ENCODE results near the gene STK10. TPM values are rescaled to one million over a fixed set of nuclear protein-coding genes. Genes with fewer than 3 reads are reported as not detected.

The STK10 gene
- total RNA-seq, 1 experiment from 2014 or later, result 14.5 TPM

DNA sequence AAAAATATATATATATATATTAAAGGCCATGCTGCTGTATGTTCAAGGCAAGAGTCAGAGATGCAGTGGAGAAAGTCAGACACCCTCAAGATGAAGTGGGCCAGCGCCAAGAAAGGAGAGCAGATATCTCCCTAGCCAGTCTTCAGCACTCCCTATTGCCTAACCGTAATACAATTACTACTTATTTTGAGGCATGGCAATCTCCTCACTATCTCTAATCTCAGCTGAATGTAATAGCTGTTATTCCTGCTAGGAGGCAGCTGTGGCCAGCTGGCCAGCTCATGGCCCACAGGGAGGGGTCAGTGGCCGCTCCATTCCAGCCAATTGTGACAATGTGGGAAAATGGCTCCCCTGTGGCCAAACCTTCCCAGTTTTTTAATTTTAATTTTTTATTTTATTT lies 94.1 kb downstream of the STK10 start:
- no peaks in the 10 kb centered on the region for H3K27me3 ChIP-seq
- no peaks in the 10 kb centered on the region for H3K4me1 ChIP-seq
- DNase-seq, result no peak

DNA sequence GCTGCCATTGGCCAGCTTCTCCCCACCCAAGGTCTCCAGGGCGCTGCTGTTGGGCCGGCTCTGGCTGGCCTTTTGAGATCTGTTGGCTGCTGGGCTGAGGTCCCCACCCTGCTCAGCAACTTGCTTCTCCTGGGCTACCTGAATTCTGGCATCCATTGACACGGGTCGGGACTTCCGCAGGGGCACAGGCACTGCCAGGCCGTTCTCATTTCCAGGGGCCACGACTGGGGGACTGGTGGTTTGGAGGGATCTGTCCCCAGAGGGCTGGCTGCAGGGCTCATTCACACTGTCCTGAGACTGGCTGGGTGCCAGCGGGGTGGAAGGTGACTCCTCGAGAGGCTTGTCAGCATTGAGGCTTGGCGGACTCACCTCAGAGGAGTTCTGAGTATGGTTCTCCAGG lies 94.5 kb downstream of the STK10 start:
- no peak for DNase-seq
- Histone ChIP-seq H3K4me1 (no peaks in the 10 kb centered on the region), H3K9me3 (replicated peaks) (no peaks in the 10 kb centered on the region), H3K27me3 (no peaks in the 10 kb centered on the region), H3K27ac (no peak overlapping the region), H3K4me3 (no peak overlapping the region), H3K36me3 (no peaks in the 10 kb centered on the region)

More for the DNA sequence above, 94.1 kb downstream of the STK10 start:
- no peak overlapping the region for H3K27ac ChIP-seq
- H3K36me3 ChIP-seq, result no peaks in the 10 kb centered on the region
- H3K4me3 ChIP-seq, result no peak overlapping the region
- no peaks in the 10 kb centered on the region for H3K9me3 ChIP-seq (replicated peaks)

DNA sequence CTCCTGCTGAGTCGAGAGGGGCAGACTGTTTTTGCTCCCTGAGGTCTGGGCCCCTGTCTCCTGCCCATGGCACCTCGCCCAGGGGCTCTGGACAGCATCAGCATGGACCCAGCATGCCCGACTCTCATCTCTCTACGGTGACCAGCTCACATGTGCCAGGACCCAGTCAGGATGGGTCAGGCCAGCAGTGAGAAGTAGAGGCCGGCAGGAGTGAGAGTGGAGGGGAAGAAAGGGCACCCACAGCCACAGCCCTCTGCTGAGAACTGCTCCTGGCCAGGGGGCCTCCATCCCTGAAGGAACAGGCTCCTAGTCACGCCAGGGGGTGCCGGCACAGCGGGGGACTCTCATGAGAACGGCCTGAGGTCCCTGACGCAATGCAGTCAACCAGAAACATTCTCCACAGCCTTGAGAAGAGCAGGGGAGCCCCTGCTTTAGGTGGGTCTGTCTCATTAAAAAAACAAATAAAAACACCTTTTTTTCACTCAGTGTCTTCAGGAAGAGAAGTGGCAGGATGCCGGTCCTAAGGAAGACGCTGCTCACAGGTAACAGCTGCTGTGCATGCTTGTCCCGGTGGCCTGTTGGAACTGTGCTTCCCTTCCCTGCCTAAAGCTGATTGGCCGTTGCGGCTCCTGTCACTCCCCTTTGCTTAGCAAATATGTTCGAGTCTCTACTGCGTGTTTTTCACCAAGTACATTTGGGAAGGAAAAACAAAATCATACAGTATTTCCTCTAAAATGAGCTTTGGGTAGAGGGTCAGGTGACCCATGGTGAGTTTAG lies 95.9 kb downstream of the STK10 start:
- Histone ChIP-seq H3K4me3 (no peak overlapping the region), H3K27ac (no peak overlapping the region), H3K27me3 (no peaks in the 10 kb centered on the region), H3K9me3 (replicated peaks) (no peaks in the 10 kb centered on the region), H3K4me1 (no peaks in the 10 kb centered on the region; the same call in 1 of the 2 replicates), H3K36me3 (no peaks in the 10 kb centered on the region)
- no peak for DNase-seq

DNA sequence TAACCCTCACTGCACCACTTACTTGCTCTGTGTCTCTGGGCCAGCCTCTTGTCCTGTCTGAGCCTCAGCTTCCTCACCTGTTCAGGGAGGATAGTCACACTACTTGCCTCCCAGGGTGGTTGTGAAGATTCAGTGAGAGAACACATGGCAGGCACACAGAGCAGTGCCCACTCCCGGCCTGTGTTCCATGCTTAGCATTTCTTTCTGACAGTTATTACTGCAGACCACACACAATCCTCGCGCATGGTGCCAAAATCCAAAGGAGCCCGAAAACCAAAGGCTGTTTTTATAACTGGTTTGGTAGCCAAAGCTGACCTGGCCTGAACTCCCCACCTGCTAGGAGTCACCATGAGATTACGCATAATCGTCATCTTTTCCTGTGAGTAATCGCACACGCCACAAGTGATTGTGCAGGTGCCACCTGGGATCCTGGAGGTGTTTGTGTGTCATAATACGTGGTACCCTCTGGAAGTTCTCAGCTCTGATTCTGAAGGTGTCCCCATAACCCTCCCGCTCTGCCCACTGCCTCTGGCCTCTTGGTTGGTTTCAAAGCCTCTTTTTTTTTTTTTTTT lies 97.0 kb downstream of the STK10 start:
- Histone ChIP-seq H3K27ac (no peak overlapping the region), H3K4me3 (no peak overlapping the region), H3K36me3 (no peaks in the 10 kb centered on the region), H3K4me1 (peaks cover 6% of the 10 kb centered on the region), H3K27me3 (no peaks in the 10 kb centered on the region), H3K9me3 (replicated peaks) (no peaks in the 10 kb centered on the region)
- DNase-seq, result no peak

DNA sequence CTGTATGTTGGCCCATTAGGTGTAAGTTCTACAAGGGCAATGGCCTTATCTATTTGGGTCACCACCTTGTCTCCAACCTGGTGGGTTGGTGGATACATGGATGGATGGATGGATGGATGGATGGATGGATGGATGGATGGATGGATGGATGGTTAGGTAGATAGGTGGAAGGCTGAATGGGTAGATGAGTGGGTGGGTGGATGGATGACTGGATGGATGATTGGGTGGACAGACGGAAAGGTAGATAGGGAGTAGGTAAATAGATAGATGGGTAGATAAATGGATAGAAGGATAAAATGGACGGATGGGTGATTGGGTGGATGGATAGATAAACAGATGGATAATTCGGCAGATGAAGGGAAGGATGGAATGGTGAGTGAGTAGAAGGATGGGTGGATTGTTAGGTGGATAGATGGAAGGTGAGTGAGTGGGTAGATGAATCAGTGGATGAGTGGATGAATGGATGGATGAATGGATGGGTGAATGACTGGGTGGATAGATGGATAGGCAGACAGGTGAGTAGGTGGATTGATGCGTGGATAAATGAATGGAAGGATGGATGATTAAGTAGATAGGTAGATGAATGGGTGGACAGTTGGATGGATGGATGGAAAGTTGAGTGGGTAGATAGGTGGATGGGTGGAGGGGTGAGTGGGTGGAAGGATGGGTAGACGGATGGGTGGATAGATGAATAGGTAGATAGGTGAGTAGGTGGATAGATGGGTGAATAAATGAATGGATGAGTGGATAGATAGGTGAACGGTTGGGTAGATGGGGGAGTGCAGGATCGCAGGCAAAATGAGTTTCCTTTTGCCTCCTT lies 98.5 kb downstream of the STK10 start:
- DNase-seq, result no peak
- H3K27ac ChIP-seq, result no peak overlapping the region
- H3K27me3 ChIP-seq, result no peaks in the 10 kb centered on the region
- no peaks in the 10 kb centered on the region for H3K9me3 ChIP-seq (replicated peaks)
- no peaks in the 10 kb centered on the region for H3K36me3 ChIP-seq
- H3K4me3 ChIP-seq, result no peak overlapping the region
- H3K4me1 ChIP-seq, result peaks cover 6% of the 10 kb centered on the region

DNA sequence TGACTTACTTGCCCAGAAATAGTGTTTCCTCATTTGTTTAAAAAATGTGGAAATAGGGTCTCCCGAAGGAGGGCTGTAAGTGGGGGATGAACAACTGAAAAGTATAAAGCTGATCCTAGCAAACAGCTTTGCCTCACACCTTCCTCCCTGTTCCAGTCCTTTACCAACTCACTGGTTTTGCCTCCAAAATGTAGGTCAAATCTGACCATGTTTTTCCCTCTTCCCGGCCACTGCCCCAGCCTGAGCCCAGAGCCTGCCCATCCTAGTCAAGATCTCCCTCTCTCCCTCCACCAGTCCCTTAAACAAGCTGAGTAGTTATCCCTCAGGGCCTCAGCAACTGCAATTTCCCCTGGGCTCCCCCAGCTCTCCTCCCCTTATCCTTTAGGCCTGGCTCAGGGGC lies 99.2 kb downstream of the STK10 start:
- Histone ChIP-seq H3K4me3 (no peak overlapping the region), H3K27ac (no peak overlapping the region), H3K4me1 (peaks cover 6% of the 10 kb centered on the region), H3K9me3 (replicated peaks) (no peaks in the 10 kb centered on the region), H3K27me3 (no peaks in the 10 kb centered on the region), H3K36me3 (no peaks in the 10 kb centered on the region)
- no peak for DNase-seq

DNA sequence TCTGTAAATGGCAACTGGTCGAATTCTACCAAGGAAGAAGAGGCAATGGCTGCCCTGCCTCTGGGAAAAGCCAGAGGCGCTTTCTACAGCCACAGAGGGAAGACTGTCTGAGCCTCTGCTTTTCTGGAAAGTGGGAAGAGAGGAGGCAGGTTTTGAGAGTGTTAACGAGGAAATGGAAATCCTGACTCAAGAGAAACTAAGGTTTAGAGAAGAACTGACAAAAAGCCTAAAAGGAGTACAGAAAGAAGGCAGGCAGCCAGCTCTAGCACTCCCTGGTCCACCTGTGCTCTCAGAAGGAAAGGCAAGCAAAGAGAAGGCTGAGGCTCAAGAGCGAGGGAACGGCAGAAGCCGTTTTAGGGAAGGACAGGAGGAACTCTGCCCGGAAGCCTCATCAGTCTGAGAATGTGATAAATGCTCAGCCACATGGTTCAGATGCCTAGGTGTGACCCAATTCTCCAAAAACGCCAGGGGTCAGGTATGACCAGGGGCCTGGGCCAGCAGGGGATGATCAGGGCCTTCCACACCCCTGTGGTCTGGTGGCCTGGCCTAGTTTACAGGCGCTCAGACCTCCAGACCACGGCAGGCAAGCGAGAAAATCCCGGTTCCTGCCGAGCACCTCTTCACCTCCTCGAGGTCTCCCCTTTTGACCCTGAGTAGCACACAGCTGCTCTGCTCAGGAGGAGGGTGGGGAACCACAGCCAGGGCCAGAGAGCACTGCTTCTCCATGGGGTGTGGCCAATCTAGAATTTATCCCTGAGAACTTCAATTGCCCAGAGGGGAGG lies 101.6 kb downstream of the STK10 start:
- peak in 1 of 2 experiments; percentile 41 for DNase-seq
- H3K36me3 ChIP-seq, result no peaks in the 10 kb centered on the region
- H3K9me3 ChIP-seq (replicated peaks), result no peaks in the 10 kb centered on the region
- H3K27ac ChIP-seq, result no peak overlapping the region
- H3K4me1 ChIP-seq, result peaks cover 6% of the 10 kb centered on the region
- H3K27me3 ChIP-seq, result no peaks in the 10 kb centered on the region
- no peak overlapping the region for H3K4me3 ChIP-seq

DNA sequence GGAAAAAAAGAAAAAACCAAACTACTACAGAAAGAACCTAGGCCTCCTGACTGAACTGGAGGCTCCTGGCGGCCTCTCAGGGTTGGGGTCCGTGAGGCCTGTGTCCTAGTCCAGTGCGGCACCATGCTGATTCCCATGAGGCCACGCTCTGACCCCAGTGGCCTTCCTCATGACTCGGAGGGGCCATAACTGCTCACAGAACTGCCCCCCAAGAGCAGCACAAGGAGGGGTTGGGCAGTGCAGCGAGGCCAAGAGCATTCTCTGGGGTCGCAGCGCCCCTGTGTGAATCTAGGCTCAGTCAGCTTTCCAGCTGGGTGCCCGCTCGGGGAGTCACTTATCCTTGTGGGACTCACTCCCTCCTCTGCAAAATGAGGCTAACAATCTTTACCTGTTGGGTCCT lies 102.3 kb downstream of the STK10 start:
- H3K36me3 ChIP-seq, result no peaks in the 10 kb centered on the region

DNA sequence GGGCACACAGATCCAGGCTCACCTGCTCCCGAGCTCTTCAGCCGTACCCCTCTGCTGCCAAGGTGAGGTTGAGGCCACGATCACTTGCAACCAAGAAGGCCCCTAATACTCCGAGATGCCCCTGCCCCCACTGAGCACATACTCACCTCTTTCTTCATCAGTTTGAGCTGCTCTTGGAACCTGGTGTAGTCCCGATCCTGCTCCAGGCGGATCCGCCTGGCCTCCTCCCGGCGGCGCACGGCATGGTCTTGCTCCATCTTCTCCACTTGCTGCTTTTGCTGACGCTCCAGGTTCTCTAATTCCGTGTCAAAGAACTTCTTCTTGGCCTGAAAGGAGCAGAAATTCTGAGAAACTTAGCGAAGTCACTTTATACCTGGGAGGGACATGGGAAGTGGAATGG lies 105.8 kb downstream of the STK10 start:
- no peaks in the 10 kb centered on the region for H3K27me3 ChIP-seq
- H3K9me3 ChIP-seq (replicated peaks), result no peaks in the 10 kb centered on the region
- no peaks in the 10 kb centered on the region for H3K36me3 ChIP-seq
- no peak overlapping the region for H3K4me3 ChIP-seq
- peaks cover 6% of the 10 kb centered on the region for H3K4me1 ChIP-seq
- DNase-seq, result no peak
- H3K27ac ChIP-seq, result no peak overlapping the region

More for the DNA sequence above, 102.3 kb downstream of the STK10 start:
- no peak for DNase-seq
- Histone ChIP-seq H3K9me3 (replicated peaks) (no peaks in the 10 kb centered on the region), H3K27ac (no peak overlapping the region), H3K27me3 (no peaks in the 10 kb centered on the region), H3K4me3 (no peak overlapping the region), H3K4me1 (peaks cover 6% of the 10 kb centered on the region)

DNA sequence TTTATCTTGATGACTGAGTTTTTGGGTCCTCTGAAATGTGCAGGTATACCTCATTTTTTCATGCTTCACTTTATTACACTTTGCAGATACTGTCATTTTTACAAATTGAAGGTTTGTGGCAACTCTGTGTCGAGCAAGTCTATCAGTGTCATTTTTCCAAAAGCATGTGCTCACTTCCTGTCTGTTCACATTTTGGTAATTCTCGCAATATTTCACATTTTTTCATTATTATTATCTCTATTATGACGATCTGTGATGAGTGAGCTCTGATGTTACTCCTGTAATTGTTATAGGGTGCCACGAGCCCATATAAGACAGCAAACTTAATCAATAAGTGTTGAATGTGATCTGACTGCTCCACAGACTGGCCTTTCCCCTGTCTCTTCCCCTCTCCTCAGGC lies 108.1 kb downstream of the STK10 start:
- DNase-seq, result no peak
- Histone ChIP-seq H3K4me3 (no peak overlapping the region), H3K9me3 (replicated peaks) (no peaks in the 10 kb centered on the region), H3K36me3 (peaks cover 3% of the 10 kb centered on the region; the same call in 1 of the 2 replicates), H3K4me1 (no peaks in the 10 kb centered on the region; the same call in 1 of the 2 replicates), H3K27ac (no peak overlapping the region), H3K27me3 (no peaks in the 10 kb centered on the region)

DNA sequence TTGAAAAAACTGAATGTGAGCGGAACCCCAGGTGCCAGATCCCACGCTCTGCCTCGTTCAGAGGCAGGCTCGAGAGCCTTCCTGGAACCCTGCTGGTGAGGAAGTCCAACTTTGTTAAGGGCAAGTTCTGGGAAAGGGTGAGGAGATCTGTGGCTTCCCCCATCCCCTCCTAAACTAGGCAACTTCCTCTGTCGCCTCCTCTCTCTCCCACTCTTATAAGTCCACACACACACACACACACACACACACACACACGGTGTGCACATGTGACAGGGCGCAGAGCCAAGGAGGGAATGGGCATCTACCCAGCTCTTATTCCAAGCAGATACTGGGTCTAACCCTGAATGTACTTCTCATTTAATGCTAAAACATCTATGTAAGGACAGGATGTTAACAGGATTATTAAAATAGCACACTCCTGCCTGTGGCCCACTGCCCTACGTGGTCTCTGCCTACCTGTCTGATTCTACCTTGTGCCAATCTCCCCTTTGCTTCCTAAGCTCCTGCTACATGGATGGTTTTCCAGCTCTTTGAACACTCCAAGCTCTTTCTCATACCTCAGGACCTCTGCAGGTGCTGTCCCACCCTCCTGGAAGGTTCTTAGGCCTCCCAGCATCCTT lies 109.2 kb downstream of the STK10 start:
- Histone ChIP-seq H3K36me3 (peaks cover 5% of the 10 kb centered on the region), H3K4me1 (no peaks in the 10 kb centered on the region; the same call in 1 of the 2 replicates), H3K27ac (no peak overlapping the region), H3K9me3 (replicated peaks) (no peaks in the 10 kb centered on the region), H3K27me3 (no peaks in the 10 kb centered on the region), H3K4me3 (no peak overlapping the region)
- no peak for DNase-seq

DNA sequence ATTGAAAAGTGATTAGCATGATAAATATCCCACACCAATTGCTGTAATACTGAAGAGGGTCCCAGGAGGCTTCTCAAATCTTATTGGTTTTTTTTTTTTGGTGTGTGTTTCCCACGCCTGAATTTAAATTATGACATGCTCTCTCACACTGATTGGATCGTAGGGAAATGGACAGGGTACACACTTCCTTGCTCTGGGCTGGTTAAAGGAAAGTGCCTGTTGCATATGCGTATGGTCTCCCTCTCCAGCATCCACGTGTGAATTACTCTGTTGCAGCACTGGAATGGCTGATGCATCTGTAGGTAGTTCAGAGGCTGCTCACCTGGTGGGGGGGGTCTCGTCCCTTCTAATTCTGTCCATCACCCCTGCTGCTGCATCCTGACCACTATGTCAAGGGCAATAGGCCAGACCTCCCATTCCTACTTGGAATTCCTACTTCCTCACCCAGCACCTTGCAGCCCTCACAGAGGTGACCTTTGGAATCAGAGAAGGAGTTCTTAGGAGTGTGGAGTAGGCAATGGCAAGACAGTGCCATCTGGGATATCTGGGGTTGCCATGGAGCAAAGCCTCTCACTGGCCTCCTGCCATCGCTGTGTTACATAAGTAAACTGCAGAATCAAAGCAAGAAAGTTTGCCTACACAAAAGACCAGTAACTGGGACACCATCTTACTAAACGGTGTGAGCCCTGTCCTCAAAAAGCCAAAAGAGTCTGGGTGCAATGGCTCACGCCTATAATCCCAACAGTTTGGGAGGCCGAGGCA lies 110.2 kb downstream of the STK10 start:
- Histone ChIP-seq H3K9me3 (replicated peaks) (no peaks in the 10 kb centered on the region), H3K36me3 (peaks cover 5% of the 10 kb centered on the region), H3K4me3 (no peak overlapping the region), H3K4me1 (no peaks in the 10 kb centered on the region; the same call in 1 of the 2 replicates), H3K27me3 (no peaks in the 10 kb centered on the region), H3K27ac (no peak overlapping the region)
- DNase-seq, result no peak

DNA sequence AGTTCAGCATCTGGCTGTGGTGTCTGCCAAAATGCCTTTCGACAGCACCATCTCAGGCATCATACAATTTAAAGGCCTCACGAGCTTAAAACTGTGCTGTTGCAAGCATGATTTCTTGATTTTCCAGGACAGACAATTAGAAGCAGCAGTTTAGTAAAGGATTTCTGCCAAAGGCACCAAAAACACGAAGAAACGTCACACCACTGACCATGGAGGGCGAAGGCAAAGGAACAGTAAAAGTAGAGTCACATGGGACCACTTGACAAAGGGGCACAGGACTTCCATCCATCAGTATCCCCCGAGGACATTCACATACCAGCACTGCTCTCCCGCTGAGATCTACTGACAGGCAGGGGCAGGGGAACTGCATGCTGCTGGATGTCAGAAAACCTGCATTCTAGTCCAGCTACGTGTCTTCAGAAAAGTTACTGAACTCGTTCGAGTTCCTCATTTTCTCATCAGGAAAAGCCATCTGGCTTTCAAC lies 111.2 kb downstream of the STK10 start:
- Histone ChIP-seq H3K27ac (no peak overlapping the region), H3K27me3 (no peaks in the 10 kb centered on the region), H3K4me1 (no peaks in the 10 kb centered on the region; the same call in 1 of the 2 replicates), H3K4me3 (no peak overlapping the region), H3K9me3 (replicated peaks) (no peaks in the 10 kb centered on the region), H3K36me3 (peaks cover 5% of the 10 kb centered on the region)
- DNase-seq, result no peak

All from SJCRH30 (cell line).